ENCODE data around the gene SIAH2. TPM values are rescaled to one million over a fixed set of nuclear protein-coding genes. Genes with fewer than 3 reads are reported as not detected.
A peak's percentile ranks its signal among the peaks of the same experiment; 100 is the strongest.

The SIAH2 gene
- total and polyA plus RNA-seq, 12 donors: 22.1 to 216 (median 107) TPM

DNA sequence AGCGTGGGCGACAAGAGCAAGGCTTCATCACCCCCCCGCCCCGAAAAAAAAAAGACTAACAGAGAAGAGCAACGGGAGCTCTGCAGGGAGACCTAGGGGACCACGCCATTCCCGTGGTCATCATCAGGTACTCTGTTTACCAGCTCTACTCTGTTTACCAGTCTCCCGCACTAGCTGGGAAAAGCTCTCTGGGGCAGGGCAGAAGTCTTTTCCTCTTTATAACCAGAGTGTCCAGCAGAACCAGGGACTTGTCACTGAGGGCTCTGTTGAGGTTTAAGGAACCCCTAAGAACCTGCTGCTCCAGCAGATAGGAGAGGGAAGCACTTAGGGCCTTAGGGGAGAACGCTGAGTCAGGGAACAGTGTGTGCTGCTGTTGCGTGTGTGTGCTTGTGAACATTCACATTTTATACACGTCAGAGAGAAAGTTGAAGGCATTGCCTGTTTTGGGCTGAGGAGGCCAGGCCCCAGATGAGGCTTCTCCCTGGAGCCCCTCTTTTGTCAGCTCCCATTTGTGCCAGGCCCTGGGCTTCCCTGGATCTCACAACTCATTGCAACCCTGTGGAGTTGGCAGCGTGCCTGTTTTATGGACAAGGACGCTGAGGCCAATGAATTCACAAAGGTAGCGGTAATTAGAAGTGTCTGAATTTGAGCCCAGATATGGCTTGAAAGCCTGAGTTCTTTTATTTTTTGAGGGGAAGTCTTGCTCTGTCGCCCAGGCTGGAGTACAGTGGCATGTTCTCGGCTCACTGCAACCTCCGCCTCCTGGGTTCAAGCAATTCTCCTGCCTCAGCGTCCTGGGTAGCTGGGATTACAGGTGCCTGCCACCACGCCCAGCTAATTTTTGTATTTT is 35.1 kb downstream of the SIAH2 start:
- WGBS, 4 donors: 72 to 77% (median 74%) methylated on average over 19 of the region's 19 CpGs
- DNase-seq: peak; percentile 72 to 82 (median 80)
- Histone ChIP-seq H3K36me3 (replicated peaks in 1 of 2) (no peaks in the 10 kb centered on the region), H3K27ac (peak overlapping the region; percentile 52 to 85 (median 68)), H3K4me3 (no peak overlapping the region), H3K9me3 (replicated peaks in 1 of 3) (no peaks in the 10 kb centered on the region), H3K27me3 (no peaks in the 10 kb centered on the region), H3K4me1 (replicated peaks in 1 of 2) (peaks cover 9 to 14% of the 10 kb centered on the region in 2 donors)
- intact Hi-C loops (cut with DNase I): loop anchor here in 1 of 2 donors (5.0 to 10.0 kb wide), 2 partner anchors 137 to 419 kb away; no protein-coding TSS in a partner anchor
- TF ChIP-seq, protein P1, sequence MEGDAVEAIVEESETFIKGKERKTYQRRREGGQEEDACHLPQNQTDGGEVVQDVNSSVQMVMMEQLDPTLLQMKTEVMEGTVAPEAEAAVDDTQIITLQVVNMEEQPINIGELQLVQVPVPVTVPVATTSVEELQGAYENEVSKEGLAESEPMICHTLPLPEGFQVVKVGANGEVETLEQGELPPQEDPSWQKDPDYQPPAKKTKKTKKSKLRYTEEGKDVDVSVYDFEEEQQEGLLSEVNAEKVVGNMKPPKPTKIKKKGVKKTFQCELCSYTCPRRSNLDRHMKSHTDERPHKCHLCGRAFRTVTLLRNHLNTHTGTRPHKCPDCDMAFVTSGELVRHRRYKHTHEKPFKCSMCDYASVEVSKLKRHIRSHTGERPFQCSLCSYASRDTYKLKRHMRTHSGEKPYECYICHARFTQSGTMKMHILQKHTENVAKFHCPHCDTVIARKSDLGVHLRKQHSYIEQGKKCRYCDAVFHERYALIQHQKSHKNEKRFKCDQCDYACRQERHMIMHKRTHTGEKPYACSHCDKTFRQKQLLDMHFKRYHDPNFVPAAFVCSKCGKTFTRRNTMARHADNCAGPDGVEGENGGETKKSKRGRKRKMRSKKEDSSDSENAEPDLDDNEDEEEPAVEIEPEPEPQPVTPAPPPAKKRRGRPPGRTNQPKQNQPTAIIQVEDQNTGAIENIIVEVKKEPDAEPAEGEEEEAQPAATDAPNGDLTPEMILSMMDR (IDR thresholded peaks at IDR 0.05): no peak
- peak; percentile 17 to 40 for TF ChIP-seq POLR2A (IDR thresholded peaks at IDR 0.05)

DNA sequence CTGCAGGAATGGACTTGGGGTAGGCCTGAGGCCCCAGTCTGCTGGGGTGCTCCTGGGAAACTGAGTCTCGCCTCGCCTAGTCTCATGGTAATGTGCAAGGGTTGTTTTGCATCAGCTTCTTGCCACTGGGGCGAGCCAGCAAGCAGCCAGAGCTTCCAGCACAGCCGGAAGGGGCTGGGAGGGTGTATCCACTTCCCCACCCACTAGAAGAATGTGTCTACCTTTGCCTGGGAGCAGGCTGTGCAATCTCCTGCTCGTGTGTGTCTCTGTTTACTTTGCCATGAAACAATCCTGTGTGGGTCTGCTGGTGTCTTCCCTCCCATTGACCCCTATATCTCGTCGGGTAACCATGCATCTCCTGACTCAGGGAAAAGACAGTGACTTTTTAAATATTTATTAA is 37.4 kb downstream of the SIAH2 start:
- TF ChIP-seq POLR2A (IDR thresholded peaks at IDR 0.05): no peak
- TF ChIP-seq, protein P1 (IDR thresholded peaks at IDR 0.05): no peak
- intact Hi-C loops (cut with DNase I): loop anchor here in 1 of 2 donors (5.0 to 10.0 kb wide), 2 partner anchors 139 to 422 kb away; no protein-coding TSS in a partner anchor
- H3K27ac ChIP-seq: peak overlapping the region in 1 of 5 donors; percentile 7
- peaks cover 16 to 23% of the 10 kb centered on the region in 2 donors for H3K4me1 ChIP-seq (replicated peaks in 1 of 2)
- no peak overlapping the region for H3K4me3 ChIP-seq
- 89 to 90% (median 89%) methylated on average over 3 to 7 of the region's 7 CpGs for WGBS, 4 donors
- H3K9me3 ChIP-seq (replicated peaks in 1 of 3): no peaks in the 10 kb centered on the region
- no peaks in the 10 kb centered on the region for H3K27me3 ChIP-seq
- no peak for DNase-seq
- H3K36me3 ChIP-seq (replicated peaks in 1 of 2): no peaks in the 10 kb centered on the region

DNA sequence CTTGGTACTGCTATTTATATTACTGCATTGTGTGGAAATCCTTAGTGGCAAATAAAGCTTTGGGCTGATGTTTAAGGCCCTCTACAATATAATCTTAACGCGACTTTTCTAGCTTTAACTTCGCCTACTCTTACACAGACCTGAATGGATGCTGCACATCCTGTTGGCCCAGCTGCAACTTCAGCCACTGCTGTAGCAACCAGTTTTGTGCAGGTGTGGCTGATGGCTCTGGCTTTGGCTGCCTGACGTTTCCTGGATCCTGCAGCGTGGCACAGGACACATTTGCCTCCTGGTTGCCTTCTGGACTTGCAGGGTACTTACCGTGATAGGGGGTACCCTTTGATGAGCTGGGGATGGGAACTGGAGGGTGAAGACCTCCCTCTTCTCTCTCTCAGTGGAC is 39.0 kb downstream of the SIAH2 start:
- peaks cover 16 to 23% of the 10 kb centered on the region in 2 donors for H3K4me1 ChIP-seq (replicated peaks in 1 of 2)
- no peaks in the 10 kb centered on the region for H3K27me3 ChIP-seq
- no peaks in the 10 kb centered on the region for H3K9me3 ChIP-seq (replicated peaks in 1 of 3)
- DNase-seq: no peak
- intact Hi-C loops (cut with DNase I): loop anchor here (5.0 to 10.0 kb wide), 3 partner anchors 43 to 141 kb away; no protein-coding TSS in a partner anchor
- TF ChIP-seq, protein P1 (IDR thresholded peaks at IDR 0.05): no peak
- no peak for TF ChIP-seq POLR2A (IDR thresholded peaks at IDR 0.05)
- H3K36me3 ChIP-seq (replicated peaks in 1 of 2): no peaks in the 10 kb centered on the region
- H3K4me3 ChIP-seq: no peak overlapping the region
- WGBS, 4 donors: 84 to 88% (median 86%) methylated on average over 6 of the region's 6 CpGs
- peak overlapping the region in 1 of 5 donors; percentile 57 for H3K27ac ChIP-seq

DNA sequence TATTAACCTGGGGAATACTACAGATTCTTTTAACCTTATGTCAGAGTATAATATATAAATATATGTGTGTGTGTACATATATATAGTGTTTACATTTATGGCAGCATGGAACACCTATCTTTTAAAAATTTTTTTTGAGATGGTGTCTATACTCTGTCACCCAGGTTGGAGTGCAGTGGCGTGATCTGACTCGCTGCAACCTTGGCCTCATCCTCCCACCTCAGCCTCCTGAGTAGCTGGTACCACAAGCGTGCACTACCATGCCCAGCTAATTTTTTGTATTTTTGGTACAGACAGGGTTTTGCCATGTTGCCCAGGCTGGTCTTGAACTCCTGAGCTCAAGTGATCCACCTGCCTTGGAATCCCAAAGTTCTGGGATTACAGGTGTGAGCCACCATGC is 40.7 kb downstream of the SIAH2 start:
- no peaks in the 10 kb centered on the region for H3K27me3 ChIP-seq
- H3K36me3 ChIP-seq (replicated peaks in 1 of 2): no peaks in the 10 kb centered on the region
- WGBS, 4 donors: 82 to 97% (median 85%) methylated on average over 3 of the region's 3 CpGs
- TF ChIP-seq, protein P1 (IDR thresholded peaks at IDR 0.05): no peak
- no peak for TF ChIP-seq POLR2A (IDR thresholded peaks at IDR 0.05)
- intact Hi-C loops (cut with DNase I): loop anchor here (5.0 to 10.0 kb wide), 3 partner anchors 45 to 143 kb away; no protein-coding TSS in a partner anchor
- peaks cover 7 to 13% of the 10 kb centered on the region in 2 donors for H3K4me1 ChIP-seq (replicated peaks in 1 of 2)
- no peak overlapping the region for H3K4me3 ChIP-seq
- no peak for DNase-seq
- H3K27ac ChIP-seq: peak overlapping the region in 2 of 5 donors; percentile 57 to 63
- no peaks in the 10 kb centered on the region for H3K9me3 ChIP-seq (replicated peaks in 1 of 3)

All from adrenal gland (tissue), 12 donors.